Activated T-helper 1 cell treated with Interleukin-2 at 50 U/mL for 16 hours (primary cell): ENCODE measurements around the gene RPS18.
"Not testable (repeated sequence)": the region's sequence is repeated elsewhere in the genome, so short reads cannot be mapped to it uniquely, and the experiment has no call there.

Experiments used
- DNase-seq: peaks from one replicate; pipeline ENCODE4 v3.0.0-alpha.2; 2020; ENCODE audit warnings: low read depth

The RPS18 gene

GRCh38 chr6:33271468-33272274, at the start of gene RPS18, which contains the start of gene VPS52:
TSS of gene RPS18 (plus strand) at chr6:33272075. CDS start at chr6:33272120, 45 bp downstream.
TSS of gene VPS52 (minus strand) at chr6:33271876. CDS start at chr6:33271675, 201 bp downstream.
- peak; percentile 81 for DNase-seq

DNA sequence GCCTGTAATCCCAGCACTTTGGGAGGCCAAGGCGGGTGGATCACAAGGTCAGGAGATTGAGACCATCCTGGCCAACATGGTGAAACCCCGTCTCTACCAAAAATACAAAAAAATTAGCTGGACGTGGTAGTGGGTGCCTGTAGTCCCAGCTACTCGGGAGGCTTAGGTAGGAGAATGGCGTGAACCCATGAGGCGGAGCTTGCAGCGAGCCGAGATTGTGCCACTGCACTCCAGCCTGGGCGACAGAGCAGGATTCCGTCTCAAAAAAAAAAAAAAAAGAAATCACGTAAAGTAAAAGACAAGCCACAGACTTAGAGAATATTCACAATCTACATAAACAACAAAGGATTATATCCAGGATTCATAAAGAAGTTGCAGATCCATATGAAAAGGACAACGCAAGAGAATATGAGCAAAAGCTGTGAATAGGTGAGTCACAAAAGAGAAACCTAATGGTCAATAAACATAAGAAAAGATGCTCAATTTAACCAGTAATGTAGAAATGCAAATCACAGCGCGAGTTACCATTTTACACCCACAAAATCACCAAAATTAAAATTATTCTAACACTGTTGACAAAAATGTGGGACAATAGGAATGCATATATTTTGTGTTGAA, 45.3 kb upstream of the RPS18 start:
- DNase-seq = not testable (repeated sequence)

GRCh38 chr6:33235221-33235634, 36.6 kb upstream of the RPS18 start:
- no peak for DNase-seq

DNA sequence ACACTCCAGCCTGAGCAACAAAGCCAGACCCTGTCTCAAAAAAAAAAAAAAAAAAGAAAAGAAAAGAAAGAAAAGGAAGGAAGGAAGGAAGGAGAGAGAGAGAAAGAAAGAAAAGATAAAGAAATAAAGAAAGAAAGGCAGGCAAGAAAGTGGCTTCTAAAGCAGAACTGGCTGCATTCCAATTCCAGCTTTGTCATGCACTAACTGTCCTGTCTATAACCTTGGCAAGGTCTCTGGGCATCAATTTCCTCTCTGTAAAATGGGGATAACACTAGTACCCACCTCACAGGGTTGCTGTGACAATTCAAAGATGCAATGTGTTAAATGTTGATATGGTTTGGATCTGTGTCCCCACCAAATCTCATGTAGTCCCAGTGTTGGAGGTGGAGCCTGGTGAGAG, 35.5 kb upstream of the RPS18 start:
- DNase-seq = no peak

DNA sequence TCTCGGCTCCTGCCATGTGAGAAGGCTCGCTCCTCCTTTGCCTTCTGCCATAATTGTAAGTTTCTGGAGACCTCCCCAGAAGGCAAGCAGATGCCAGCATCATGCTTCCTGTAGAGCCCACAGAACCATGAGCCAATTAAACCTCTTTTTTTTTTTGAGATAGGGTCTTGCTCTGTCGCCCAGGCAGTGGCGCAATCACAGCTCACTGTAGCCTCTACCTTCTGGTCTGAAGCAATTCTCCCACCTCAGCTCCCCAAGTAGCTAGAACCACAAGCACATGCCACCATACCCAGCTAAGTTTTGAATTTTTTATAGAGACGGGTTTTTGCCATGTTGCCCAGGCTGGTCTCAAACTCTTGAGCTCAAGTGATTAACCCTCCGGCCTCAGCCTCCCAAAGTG, 35.0 kb upstream of the RPS18 start:
- no peak for DNase-seq

DNA sequence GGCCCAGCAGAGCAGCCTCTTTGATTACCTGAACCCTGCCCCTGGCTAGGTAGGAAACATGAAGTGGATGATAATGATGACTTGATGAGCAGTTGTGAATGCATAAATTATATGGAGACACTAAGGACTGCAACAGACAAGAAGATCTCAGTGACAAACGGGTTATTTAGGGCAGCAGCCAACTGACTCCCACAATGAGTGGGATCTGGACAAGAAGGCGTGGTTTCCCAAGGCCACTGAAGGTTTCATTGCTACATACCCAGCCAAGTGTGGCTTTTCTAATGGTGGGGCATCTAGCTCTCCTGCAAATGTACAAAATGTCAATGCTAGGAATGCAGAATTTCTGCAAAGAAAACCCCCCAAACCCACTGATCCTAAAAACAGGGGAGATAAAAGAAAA, 34.1 kb upstream of the RPS18 start:
- no peak for DNase-seq

- DNase-seq = no peak
Measured at GRCh38 chr6:33241968-33242367, 29.9 kb upstream of the RPS18 start.

DNA sequence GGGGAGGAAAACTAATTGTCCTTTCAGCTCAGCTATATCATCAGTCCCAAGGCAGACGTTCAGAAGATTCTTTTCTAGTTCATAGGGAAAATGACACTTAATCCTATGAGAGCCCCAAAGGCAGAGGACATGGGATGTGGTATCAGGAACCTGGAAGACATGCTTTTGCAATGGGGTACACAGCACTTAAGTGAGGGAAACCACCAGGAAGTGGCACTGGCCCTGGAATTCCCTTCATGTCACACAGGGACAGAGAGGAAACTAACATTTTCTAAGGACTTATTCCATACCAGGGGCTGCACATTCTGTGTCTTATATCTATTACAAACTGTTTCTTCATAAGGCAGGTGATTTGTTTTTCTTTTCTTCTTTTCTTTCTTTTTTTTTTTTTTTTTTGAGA, 28.4 kb upstream of the RPS18 start:
- DNase-seq = no peak

DNA sequence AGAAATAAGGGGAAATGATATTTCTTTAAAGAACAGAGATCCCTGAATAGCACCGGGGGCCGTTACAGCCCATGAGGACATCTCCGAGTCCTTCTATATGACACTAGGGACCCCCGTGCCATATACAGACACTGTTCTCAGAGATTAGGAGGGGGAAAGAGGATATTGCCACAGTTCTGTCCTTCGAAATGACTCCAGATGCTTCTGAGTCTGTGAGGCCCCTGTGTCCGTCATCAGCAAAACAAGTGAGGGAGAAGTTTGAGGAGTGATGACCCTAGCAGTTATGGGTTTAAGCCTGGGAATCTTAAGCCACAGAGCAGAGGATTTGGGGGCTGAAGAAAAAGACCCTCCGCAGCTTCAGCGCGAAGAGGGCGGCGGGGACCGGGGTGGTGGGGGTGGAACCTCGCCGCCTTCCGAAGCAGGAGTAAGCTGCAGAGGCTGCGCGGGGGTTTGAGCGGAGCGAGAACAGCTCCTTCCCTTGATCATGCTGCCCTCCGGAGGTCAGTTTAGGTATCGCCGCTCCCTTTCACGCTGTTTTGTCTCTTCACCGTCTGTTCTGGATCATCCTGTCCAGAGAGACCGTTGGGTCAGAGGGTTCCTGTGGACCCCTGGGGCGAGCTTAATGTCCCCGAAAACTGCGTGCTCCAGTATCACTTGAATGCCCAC, 23.8 kb upstream of the RPS18 start:
- DNase-seq = peak; percentile 82

DNA sequence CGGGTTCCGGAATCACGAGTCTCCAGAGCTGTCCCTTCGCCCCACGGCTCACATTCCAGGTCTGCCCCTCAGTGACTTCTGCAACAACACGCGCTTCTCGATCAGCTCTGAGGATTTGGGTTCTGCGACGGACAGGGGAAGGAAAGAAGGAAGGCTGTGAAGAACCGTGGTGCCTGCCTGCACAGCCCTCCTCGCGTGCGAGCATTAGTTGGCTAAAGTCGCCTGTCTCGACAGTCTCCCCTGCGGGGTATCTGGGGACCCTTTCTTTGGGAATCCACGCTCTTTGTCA, 23.3 kb upstream of the RPS18 start:
- DNase-seq = peak; percentile 7

DNA sequence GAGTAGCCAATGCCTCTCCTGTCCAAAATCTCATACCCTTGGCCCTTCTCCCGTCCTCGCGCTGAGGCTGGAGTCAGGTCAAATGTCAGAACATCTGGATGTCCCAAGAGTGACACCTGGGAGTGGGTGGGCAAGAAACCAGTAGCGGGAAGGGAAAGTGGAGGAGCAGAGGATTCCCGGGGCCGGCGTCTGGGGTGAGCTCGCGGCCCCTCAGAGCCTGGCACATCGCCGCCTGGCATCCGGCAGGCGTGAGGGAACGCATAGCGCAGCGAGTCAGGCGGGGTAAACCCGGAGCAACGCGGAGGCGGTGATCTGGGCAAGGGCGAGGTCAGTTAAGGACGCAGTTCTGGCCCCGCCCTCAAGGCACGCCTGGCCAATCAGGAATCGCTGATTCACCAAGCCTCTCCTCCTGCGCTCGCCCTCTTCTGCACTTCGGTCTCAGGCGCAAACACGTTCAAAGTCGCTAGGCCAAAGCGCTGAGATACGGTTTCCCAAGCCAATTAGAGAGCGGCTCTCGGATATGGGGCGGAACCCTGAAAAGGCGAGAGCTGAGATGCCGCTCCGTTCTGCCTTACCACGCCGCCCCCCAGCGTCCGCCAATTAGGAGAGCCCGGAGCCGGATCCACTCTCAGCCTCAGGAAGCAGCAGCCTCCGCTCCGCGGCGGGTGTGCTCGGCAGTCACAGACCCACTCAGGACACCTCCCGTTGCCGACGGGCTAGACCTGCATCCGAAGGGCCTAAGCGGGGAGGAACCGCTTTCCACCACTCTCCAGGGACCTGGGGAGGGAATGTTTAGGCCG, 22.7 kb upstream of the RPS18 start:
- DNase-seq = peak; percentile 91

DNA sequence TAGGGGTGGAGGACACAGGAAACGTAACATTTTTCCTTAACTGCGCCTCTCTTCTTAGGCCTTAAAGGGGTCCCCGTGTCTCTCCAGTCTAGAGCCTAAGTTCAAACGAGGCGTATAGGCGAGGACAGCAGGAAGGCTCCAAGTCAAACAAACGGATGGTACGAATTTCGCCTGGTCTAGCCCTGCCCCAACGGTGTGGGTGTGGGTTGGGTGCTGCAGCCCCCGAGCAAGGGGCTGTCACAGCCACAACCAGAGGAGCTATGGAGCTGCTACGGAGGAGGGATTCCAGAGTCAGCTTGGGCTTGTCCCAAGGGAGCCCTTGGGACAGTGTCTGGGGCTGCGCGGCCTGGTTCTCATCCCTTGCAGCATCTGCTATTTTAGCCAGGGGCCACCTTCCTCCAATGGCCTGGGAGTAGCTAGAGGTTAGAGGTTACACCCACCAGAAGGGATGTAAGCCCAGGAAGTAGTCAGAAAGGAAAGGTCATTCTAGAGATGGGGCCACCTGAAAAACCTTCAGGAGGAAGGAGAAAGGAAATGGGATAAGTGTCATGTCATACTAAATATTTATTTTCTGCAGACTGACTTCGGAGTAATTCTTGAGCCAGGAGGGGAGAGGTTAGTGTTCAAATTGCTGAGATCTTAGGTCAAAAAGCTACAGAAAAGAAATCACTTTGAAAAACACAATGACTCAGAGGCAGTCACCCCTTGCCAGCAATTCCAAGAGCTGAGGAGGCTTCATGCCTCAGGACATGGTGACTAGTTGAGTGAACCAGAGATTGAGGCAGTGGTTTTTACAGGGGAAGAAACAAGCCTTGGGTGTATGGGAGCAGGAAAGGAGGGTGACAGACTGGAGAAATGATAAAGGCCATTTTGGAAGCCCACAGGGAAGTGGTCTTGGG, 21.9 kb upstream of the RPS18 start:
- no peak for DNase-seq

DNA sequence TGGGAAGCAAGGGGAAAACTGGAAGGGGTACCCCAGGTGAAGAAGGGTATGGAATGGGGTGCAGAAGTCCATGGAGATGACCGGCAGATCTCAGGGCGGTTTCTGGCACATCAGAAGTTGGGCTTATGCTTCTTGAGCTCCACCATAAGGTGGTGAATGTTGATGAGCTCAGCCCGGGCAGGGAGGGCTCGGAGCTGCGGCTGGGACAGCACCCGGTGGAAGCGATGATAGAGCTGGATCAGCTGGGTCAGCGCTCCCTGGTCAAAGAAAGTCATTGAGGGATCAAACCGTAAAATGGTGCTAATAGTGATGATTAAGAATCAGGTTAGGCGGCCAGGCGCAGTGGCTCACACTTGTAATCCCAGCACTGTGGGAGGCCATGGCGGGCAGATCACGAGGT, 21.1 kb upstream of the RPS18 start:
- no peak for DNase-seq

DNA sequence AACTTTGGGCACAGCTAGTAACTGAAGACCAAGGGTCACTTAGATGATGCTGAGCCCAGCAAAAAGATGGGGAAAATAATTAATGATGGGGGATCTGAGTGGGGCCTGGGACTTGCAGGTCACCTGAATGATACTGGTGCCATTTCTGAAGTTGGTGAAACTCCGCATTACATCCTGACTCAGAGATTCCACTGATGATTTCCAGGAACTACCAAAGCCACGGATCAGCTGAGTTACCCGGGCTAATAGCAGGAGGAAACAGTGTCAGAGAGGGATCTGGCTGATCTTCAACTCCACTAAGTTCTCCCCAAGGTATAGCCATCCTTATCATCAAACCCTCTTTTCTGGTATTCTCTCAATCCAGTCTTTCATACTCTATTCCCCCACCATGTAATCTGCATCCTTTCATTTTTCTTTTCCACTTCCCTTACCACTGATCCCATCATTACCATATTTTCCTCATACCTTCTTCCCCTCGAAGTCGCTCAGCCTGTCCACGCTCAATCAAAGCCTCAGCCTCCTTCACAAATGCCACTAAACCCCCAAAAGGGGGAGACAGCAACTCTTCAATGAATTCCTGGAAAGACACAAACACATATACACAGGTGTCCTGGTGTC, 20.4 kb upstream of the RPS18 start:
- DNase-seq = no peak

GRCh38 chr6:33252759-33253158, 19.1 kb upstream of the RPS18 start:
- DNase-seq = no peak

DNA sequence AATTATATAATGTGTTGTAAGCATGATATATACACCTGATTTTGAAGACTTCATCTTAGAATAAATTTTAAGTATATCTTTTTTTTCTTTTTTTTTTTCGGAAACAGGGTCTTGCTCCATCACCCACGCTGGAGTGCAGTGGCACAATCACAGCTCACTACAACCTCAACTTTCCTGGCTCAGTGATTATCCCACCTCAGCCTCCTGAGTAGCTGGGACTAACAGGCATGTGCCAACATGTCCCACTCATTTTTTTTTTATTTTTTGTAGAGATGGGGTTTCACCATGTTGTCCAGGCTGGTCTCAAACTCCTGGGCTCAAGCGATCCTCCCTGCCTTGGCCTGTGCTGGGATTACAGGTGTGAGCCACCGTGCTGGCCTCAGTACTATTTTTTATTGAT, 17.3 kb upstream of the RPS18 start:
- no peak for DNase-seq

DNA sequence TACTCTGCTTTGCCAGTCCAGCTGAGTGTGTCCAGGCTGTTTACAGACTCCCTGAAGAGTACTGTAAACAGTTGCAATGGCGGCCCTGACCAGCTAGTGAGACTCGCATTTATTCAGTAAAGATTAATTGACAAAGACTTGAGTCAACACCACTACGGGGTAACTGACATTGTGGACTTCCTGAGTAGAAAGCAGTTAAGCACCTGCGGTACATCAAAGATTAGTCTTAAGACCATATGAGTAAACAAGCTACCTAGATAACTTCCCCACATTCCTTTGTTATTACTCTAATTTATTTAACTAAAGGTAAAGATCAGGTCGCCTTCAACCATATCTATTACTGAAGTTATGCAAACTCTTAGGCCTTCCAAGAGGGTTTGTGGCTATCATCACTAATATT, 12.8 kb upstream of the RPS18 start:
- no peak for DNase-seq

GRCh38 chr6:33262490-33262889, 9.4 kb upstream of the RPS18 start:
- not testable (repeated sequence) for DNase-seq

- no peak for DNase-seq
Measured at GRCh38 chr6:33264015-33264414, 7.9 kb upstream of the RPS18 start.

GRCh38 chr6:33271117-33271467, 783 bp upstream of the RPS18 start:
- DNase-seq = no peak
